ENCODE measurements around the gene VSIR.

DNA sequence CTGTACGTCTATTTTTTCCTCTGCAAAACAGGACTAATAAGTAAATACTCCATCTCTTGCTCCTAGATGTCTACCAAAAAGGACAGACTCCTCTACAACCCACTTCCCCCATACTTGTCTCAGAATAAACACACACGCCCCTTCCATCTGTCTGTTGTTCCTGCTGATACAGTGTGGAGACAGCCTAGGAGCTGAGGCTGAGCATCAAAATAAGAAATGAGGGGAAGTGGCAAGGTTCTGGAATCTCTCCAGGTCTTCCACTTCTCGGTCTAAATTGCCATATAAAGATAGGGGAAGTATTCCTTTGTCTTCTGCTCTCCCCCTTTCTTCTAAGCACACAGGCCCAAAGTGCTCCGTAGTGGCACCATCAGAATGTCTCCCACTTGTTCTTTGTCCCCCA is 30.8 kb upstream of the VSIR start:
- TF ChIP-seq POLR2A (IDR thresholded peaks at IDR 0.05; ENCODE audit: borderline replicate concordance, extremely low read depth, insufficient read depth, insufficient read length) (no peak), CBX3 (IDR thresholded peaks at IDR 0.05; ENCODE audit: low read depth) (no peak), SP1 (IDR thresholded peaks at IDR 0.05; ENCODE audit: low read depth) (no peak), YY1 (IDR thresholded peaks at IDR 0.05; ENCODE audit: extremely low read depth, insufficient replicate concordance, low read depth, low read length) (no peak), POLR2AphosphoS5 (IDR thresholded peaks at IDR 0.05; ENCODE audit: low read depth, low read length) (no peak), CEBPB (IDR thresholded peaks at IDR 0.05; ENCODE audit: low read depth) (no peak), SIN3A (IDR thresholded peaks at IDR 0.05; ENCODE audit: low read depth) (no peak)
- TF ChIP-seq, protein P1, sequence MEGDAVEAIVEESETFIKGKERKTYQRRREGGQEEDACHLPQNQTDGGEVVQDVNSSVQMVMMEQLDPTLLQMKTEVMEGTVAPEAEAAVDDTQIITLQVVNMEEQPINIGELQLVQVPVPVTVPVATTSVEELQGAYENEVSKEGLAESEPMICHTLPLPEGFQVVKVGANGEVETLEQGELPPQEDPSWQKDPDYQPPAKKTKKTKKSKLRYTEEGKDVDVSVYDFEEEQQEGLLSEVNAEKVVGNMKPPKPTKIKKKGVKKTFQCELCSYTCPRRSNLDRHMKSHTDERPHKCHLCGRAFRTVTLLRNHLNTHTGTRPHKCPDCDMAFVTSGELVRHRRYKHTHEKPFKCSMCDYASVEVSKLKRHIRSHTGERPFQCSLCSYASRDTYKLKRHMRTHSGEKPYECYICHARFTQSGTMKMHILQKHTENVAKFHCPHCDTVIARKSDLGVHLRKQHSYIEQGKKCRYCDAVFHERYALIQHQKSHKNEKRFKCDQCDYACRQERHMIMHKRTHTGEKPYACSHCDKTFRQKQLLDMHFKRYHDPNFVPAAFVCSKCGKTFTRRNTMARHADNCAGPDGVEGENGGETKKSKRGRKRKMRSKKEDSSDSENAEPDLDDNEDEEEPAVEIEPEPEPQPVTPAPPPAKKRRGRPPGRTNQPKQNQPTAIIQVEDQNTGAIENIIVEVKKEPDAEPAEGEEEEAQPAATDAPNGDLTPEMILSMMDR (IDR thresholded peaks at IDR 0.05 in 2 of 3, conservative IDR thresholded peaks at IDR 0.05 in 1 of 3; ENCODE audit: borderline replicate concordance in 1 of 3, insufficient read depth in 1 of 3, low read depth in 2 of 3, low read length in 2 of 3): no peak
- TF ChIP-seq, protein P2, sequence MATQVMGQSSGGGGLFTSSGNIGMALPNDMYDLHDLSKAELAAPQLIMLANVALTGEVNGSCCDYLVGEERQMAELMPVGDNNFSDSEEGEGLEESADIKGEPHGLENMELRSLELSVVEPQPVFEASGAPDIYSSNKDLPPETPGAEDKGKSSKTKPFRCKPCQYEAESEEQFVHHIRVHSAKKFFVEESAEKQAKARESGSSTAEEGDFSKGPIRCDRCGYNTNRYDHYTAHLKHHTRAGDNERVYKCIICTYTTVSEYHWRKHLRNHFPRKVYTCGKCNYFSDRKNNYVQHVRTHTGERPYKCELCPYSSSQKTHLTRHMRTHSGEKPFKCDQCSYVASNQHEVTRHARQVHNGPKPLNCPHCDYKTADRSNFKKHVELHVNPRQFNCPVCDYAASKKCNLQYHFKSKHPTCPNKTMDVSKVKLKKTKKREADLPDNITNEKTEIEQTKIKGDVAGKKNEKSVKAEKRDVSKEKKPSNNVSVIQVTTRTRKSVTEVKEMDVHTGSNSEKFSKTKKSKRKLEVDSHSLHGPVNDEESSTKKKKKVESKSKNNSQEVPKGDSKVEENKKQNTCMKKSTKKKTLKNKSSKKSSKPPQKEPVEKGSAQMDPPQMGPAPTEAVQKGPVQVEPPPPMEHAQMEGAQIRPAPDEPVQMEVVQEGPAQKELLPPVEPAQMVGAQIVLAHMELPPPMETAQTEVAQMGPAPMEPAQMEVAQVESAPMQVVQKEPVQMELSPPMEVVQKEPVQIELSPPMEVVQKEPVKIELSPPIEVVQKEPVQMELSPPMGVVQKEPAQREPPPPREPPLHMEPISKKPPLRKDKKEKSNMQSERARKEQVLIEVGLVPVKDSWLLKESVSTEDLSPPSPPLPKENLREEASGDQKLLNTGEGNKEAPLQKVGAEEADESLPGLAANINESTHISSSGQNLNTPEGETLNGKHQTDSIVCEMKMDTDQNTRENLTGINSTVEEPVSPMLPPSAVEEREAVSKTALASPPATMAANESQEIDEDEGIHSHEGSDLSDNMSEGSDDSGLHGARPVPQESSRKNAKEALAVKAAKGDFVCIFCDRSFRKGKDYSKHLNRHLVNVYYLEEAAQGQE (IDR thresholded peaks at IDR 0.05; ENCODE audit: low read depth): no peak
- TF ChIP-seq, protein P3, sequence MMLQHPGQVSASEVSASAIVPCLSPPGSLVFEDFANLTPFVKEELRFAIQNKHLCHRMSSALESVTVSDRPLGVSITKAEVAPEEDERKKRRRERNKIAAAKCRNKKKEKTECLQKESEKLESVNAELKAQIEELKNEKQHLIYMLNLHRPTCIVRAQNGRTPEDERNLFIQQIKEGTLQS (IDR thresholded peaks at IDR 0.05): no peak

All from HCT116 (cell line).